HG03460 (cell line): ENCODE results near the gene RHEB.

ENCODE experiments used
- ATAC-seq: cut with Tn5 transposase; IDR thresholded peaks from one replicate; pipeline ENCODE4 v1.9.1; 2021; ENCODE audit not compliant: unreplicated experiment

RHEB gene

GRCh38 chr7:151416941-151417315 is 102.8 kb downstream of the RHEB start:
- no peak for ATAC-seq

DNA sequence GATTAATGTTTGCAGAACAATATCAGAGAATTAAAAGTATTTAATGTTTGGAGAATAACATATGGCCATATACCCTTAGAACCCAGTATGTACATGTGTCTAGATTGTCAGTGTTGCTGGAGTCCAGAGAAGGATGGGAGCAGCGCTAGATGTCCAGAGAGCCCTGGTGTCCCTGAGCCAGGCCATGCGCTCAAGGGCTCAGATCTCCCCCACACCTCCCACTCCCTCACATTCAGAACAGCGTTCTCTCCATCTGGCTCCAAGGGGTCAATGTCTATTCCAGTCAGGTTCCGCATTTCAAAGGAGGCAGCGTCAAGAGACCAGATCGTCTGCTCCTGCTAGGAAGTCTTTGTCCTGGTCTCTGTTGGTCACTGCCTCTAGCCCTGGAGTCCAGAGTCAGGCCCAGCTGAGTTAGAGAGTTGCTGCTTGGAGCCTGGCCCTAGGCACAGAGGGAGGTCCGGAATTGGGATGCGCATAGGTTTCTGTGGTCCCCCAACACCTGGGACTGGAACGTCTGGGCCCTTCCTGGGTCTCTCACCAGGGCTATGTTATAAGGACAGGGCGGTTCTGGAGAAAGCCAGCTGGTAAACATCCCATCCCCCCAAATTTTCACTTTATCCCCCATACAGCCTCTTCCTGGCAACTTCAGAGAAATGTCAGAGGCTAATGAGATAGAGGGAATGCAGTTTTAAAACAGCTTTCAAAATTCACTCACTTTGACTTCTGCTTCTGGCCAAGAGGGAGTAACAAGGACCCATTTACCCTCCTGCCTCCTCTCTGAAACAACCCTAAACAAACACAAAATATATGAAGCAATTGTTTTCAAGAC is 103.4 kb downstream of the RHEB start:
- no peak for ATAC-seq
